ENCODE data around the gene WWOX.

The WWOX gene

DNA sequence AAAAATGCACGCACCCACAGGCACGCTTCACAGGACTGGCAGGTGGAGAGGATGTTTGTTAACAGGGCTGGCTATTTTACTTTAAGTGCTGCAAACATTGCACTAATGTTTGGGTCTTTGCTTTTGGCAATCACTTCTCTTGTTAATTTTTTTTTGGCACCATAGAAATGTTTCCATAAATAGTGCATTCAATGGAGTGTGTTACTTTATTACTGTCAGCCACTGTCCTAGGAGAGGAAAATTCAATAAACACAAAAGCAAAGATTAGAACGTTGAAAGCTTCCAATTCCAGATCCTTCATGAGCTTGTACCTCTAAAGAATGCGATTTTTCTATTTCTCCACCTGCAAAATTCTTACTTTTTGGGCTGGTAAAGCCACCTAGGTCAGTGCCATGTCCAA, 743.5 kb downstream of the WWOX start:
- H3K9me3 ChIP-seq (ENCODE audit: low read length): no peaks in the 10 kb centered on the region
- no peaks in the 10 kb centered on the region for H3K27me3 ChIP-seq (ENCODE audit: insufficient read depth, low read length)
- H3K4me3 ChIP-seq (ENCODE audit: low read length): no peak overlapping the region
- peaks cover 11% of the 10 kb centered on the region for H3K4me1 ChIP-seq (ENCODE audit: insufficient read depth, low read length)
- no peaks in the 10 kb centered on the region for H3K36me3 ChIP-seq (ENCODE audit: insufficient read depth, low read length)
- no peak overlapping the region for H2AFZ ChIP-seq (ENCODE audit: low read depth, low read length)

DNA sequence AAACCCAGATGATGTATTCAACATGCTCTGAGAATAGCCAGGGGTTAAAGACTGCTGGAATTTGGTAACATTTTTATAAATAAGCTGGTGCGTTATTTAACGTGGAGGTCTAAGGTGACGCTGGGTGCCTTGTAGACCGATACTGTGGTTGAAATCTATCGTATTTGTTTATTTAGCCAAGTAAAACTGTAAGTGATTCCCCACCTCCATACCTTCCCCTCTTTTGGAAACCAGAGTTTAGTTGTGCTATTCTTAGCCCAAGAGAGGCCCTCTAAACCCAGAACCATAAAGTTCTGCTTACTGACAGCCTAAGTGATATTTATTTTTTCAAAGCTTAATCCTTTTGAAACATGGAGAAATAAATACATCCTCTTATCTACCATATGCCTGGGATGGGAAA, 744.5 kb downstream of the WWOX start:
- Histone ChIP-seq H3K36me3 (ENCODE audit: insufficient read depth, low read length) (no peaks in the 10 kb centered on the region), H3K4me3 (ENCODE audit: low read length) (no peak overlapping the region), H3K27me3 (ENCODE audit: insufficient read depth, low read length) (no peaks in the 10 kb centered on the region), H3K4me1 (ENCODE audit: insufficient read depth, low read length) (peaks cover 11% of the 10 kb centered on the region), H2AFZ (ENCODE audit: low read depth, low read length) (no peak overlapping the region), H3K9me3 (ENCODE audit: low read length) (no peaks in the 10 kb centered on the region)

DNA sequence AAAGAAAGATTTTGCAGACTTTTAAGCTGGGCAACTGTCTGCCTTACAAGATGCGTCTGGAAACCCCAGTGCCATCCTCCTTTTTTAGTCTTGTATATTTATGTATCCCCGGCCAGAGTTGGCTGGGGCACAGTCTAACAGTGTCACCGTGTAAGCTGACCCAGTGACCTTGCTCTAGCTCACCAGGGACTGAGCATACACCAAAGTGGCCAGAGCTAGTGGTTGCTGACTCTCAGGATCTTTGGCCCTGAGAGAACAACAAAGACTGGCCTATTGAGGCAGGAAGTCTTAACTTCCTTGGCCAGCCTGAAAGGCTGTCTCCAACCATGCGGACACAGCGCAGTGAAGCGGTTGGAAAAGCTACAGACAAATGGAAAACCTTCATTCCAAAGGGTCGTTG, 745.2 kb downstream of the WWOX start:
- H3K4me3 ChIP-seq (ENCODE audit: low read length): no peak overlapping the region
- no peaks in the 10 kb centered on the region for H3K9me3 ChIP-seq (ENCODE audit: low read length)
- H3K4me1 ChIP-seq (ENCODE audit: insufficient read depth, low read length): peaks cover 11% of the 10 kb centered on the region
- H3K36me3 ChIP-seq (ENCODE audit: insufficient read depth, low read length): no peaks in the 10 kb centered on the region
- no peak overlapping the region for H2AFZ ChIP-seq (ENCODE audit: low read depth, low read length)
- no peaks in the 10 kb centered on the region for H3K27me3 ChIP-seq (ENCODE audit: insufficient read depth, low read length)

- Histone ChIP-seq H3K36me3 (ENCODE audit: insufficient read depth, low read length) (no peaks in the 10 kb centered on the region), H3K4me3 (ENCODE audit: low read length) (no peak overlapping the region)
Observed at GRCh38 chr16:78851266-78851665, 751.8 kb downstream of the WWOX start.

DNA sequence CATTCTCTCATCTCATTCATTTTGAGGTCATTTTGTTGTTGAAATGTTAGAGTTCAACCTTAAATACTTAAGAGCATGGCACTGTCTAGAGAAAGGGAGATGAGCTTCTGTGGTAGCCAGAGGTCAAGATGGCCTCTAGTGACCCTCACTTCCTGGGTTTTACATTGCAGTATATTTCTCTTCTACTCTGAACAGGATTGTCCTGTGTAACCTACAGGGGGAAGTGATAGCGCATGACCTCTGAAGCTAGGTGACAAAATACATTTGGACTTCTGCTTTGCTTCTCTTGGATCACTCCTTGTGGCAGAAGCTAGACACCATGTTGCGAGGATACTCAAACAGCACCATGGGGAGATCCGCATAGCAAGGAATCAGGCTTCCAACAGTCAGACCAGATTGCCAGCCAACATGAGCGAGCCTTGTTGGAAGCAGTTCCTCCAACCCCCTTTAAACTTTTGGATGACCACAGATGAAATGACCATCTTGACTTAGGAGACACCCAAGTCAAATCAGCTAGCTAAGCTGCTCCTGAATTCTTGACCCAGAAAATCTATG, 752.7 kb downstream of the WWOX start:
- no peak overlapping the region for H3K4me3 ChIP-seq (ENCODE audit: low read length)
- no peaks in the 10 kb centered on the region for H3K36me3 ChIP-seq (ENCODE audit: insufficient read depth, low read length)
- H3K4me1 ChIP-seq (ENCODE audit: insufficient read depth, low read length): no peaks in the 10 kb centered on the region
- H2AFZ ChIP-seq (ENCODE audit: low read depth, low read length): no peak overlapping the region
- H3K27me3 ChIP-seq (ENCODE audit: insufficient read depth, low read length): no peaks in the 10 kb centered on the region
- no peaks in the 10 kb centered on the region for H3K9me3 ChIP-seq (ENCODE audit: low read length)

More at GRCh38 chr16:78851266-78851665, 751.8 kb downstream of the WWOX start:
- Histone ChIP-seq H3K27me3 (ENCODE audit: insufficient read depth, low read length) (no peaks in the 10 kb centered on the region), H3K4me1 (ENCODE audit: insufficient read depth, low read length) (no peaks in the 10 kb centered on the region), H3K9me3 (ENCODE audit: low read length) (no peaks in the 10 kb centered on the region), H2AFZ (ENCODE audit: low read depth, low read length) (no peak overlapping the region)

DNA sequence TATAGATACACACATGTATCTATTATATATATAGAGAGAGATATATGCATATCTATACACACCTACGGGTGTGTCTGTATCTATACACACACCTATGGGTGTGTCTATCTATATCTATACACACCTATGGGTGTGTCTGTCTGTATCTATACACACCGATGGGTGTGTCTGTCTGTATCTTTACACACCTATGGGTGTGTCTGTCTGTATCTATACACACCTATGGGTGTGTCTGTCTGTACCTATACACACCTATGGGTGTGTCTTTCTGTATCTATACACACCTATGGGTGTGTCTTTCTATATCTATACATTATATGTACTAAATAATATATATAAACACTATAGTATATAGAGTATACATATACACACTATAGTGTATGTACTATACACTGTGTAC, 762.6 kb downstream of the WWOX start:
- Histone ChIP-seq H3K36me3 (ENCODE audit: insufficient read depth, low read length) (no peaks in the 10 kb centered on the region), H3K27me3 (ENCODE audit: insufficient read depth, low read length) (no peaks in the 10 kb centered on the region), H2AFZ (ENCODE audit: low read depth, low read length) (no peak overlapping the region), H3K4me3 (ENCODE audit: low read length) (no peak overlapping the region), H3K9me3 (ENCODE audit: low read length) (no peaks in the 10 kb centered on the region), H3K4me1 (ENCODE audit: insufficient read depth, low read length) (no peaks in the 10 kb centered on the region)

- Histone ChIP-seq H3K4me3 (ENCODE audit: low read length) (no peak overlapping the region), H3K27me3 (ENCODE audit: insufficient read depth, low read length) (no peaks in the 10 kb centered on the region), H2AFZ (ENCODE audit: low read depth, low read length) (no peak overlapping the region), H3K4me1 (ENCODE audit: insufficient read depth, low read length) (no peaks in the 10 kb centered on the region), H3K36me3 (ENCODE audit: insufficient read depth, low read length) (no peaks in the 10 kb centered on the region), H3K9me3 (ENCODE audit: low read length) (no peaks in the 10 kb centered on the region)
Observed at GRCh38 chr16:78866521-78866920, 767.1 kb downstream of the WWOX start.

GRCh38 chr16:78869492-78869891, 770.0 kb downstream of the WWOX start:
- H3K4me3 ChIP-seq (ENCODE audit: low read length): no peak overlapping the region
- no peaks in the 10 kb centered on the region for H3K9me3 ChIP-seq (ENCODE audit: low read length)
- H3K4me1 ChIP-seq (ENCODE audit: insufficient read depth, low read length): no peaks in the 10 kb centered on the region
- H3K27me3 ChIP-seq (ENCODE audit: insufficient read depth, low read length): no peaks in the 10 kb centered on the region
- H3K36me3 ChIP-seq (ENCODE audit: insufficient read depth, low read length): no peaks in the 10 kb centered on the region
- H2AFZ ChIP-seq (ENCODE audit: low read depth, low read length): no peak overlapping the region

DNA sequence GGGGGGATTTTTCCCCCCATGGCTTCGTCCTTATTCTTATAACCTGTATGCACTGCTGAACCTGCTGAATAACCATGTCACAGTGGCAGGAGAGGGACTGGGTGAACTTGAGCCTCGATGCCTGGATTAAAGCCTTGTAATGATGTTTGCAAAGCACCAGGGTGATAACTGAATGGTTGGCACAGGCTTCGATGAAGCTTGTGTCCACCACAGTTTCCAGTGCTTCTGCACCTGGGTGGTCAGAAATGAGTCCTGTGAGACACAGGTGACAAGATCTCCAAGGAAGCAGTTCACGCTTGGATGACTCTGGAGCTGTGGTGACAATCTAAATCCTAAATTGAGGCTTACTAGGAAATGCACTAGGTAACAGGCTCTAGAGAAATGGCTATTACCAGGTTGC, 771.8 kb downstream of the WWOX start:
- Histone ChIP-seq H2AFZ (ENCODE audit: low read depth, low read length) (no peak overlapping the region), H3K36me3 (ENCODE audit: insufficient read depth, low read length) (no peaks in the 10 kb centered on the region), H3K4me1 (ENCODE audit: insufficient read depth, low read length) (peaks cover 2% of the 10 kb centered on the region), H3K27me3 (ENCODE audit: insufficient read depth, low read length) (no peaks in the 10 kb centered on the region), H3K9me3 (ENCODE audit: low read length) (no peaks in the 10 kb centered on the region), H3K4me3 (ENCODE audit: low read length) (no peak overlapping the region)

DNA sequence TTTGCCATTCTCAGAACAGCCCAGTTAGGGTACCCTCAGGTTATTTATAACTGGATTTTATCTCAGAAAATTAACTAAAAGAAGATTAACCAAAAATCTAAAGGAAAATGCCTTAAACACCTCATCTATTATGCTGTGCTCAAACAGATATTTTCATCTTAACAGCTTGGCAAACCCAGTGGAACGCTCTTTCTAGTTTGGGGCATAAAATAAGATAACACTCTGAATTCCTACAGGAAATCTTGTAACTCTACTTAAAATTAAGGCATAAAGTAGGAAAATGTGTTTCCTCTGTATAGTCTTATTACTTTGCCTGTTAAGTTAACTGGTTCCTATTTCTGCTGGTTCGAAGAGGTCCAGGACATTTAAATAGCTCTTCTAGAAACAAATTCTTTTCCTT, 777.2 kb downstream of the WWOX start:
- peaks cover 8% of the 10 kb centered on the region for H3K4me1 ChIP-seq (ENCODE audit: insufficient read depth, low read length)
- no peak overlapping the region for H3K4me3 ChIP-seq (ENCODE audit: low read length)
- H3K36me3 ChIP-seq (ENCODE audit: insufficient read depth, low read length): no peaks in the 10 kb centered on the region
- H2AFZ ChIP-seq (ENCODE audit: low read depth, low read length): peak overlapping the region; percentile 31
- no peaks in the 10 kb centered on the region for H3K9me3 ChIP-seq (ENCODE audit: low read length)
- no peaks in the 10 kb centered on the region for H3K27me3 ChIP-seq (ENCODE audit: insufficient read depth, low read length)

DNA sequence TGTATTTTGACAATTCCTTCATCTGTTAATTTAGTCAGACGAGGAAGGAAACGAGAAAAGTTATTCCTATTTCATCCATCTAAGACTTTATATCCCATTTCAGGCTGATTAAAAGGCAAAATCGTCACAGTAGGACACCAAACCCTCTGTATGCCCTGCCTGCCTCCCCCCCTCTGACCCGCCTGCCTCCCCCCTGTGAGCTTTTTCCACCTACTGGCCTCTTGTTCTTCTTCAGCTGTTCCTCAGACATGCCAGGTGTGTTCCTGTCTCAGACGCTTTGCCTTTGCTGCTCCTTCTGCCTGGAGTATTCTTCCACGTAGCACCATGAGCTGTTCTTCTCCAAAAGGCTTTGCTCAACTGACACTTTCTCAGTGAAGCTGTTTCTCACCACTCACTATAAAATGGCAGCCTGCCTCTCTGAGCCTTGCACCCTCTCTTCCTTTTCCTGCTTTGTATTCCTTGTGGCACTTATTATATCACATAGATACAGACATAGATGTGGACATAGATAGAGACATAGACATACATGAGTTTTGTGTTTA, 777.7 kb downstream of the WWOX start:
- Histone ChIP-seq H3K9me3 (ENCODE audit: low read length) (no peaks in the 10 kb centered on the region), H3K4me1 (ENCODE audit: insufficient read depth, low read length) (peaks cover 8% of the 10 kb centered on the region), H3K27me3 (ENCODE audit: insufficient read depth, low read length) (no peaks in the 10 kb centered on the region), H2AFZ (ENCODE audit: low read depth, low read length) (no peak overlapping the region), H3K4me3 (ENCODE audit: low read length) (no peak overlapping the region), H3K36me3 (ENCODE audit: insufficient read depth, low read length) (no peaks in the 10 kb centered on the region)

GRCh38 chr16:78878570-78878969, 779.1 kb downstream of the WWOX start:
- Histone ChIP-seq H3K36me3 (ENCODE audit: insufficient read depth, low read length) (no peaks in the 10 kb centered on the region), H3K4me1 (ENCODE audit: insufficient read depth, low read length) (peaks cover 8% of the 10 kb centered on the region), H3K27me3 (ENCODE audit: insufficient read depth, low read length) (no peaks in the 10 kb centered on the region), H3K4me3 (ENCODE audit: low read length) (no peak overlapping the region), H2AFZ (ENCODE audit: low read depth, low read length) (no peak overlapping the region), H3K9me3 (ENCODE audit: low read length) (no peaks in the 10 kb centered on the region)

GRCh38 chr16:78879011-78879410, 779.6 kb downstream of the WWOX start:
- no peaks in the 10 kb centered on the region for H3K36me3 ChIP-seq (ENCODE audit: insufficient read depth, low read length)
- no peak overlapping the region for H3K4me3 ChIP-seq (ENCODE audit: low read length)
- H3K9me3 ChIP-seq (ENCODE audit: low read length): no peaks in the 10 kb centered on the region
- H3K27me3 ChIP-seq (ENCODE audit: insufficient read depth, low read length): no peaks in the 10 kb centered on the region
- H3K4me1 ChIP-seq (ENCODE audit: insufficient read depth, low read length): peaks cover 8% of the 10 kb centered on the region
- no peak overlapping the region for H2AFZ ChIP-seq (ENCODE audit: low read depth, low read length)

DNA sequence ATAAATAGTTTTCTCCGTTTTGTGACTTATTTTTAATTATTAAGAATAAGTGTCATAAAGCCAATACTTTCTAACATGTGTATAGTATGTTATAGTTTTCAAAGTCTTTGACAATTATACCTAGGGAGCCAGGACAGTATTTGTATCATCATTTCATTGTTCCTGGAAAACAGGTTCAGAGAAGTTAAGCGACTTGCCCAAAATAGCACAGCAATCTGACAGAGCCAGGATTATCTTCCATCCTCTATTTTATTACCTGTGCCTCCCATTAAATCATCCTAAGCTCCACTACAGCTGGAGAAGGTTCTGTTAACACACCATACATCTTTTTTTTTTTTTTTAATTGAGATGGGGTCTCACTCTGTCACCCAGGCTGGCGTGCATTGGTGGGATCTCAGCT, 782.7 kb downstream of the WWOX start:
- no peak overlapping the region for H3K4me3 ChIP-seq (ENCODE audit: low read length)
- H3K27me3 ChIP-seq (ENCODE audit: insufficient read depth, low read length): no peaks in the 10 kb centered on the region
- no peaks in the 10 kb centered on the region for H3K9me3 ChIP-seq (ENCODE audit: low read length)
- H2AFZ ChIP-seq (ENCODE audit: low read depth, low read length): no peak overlapping the region
- no peaks in the 10 kb centered on the region for H3K36me3 ChIP-seq (ENCODE audit: insufficient read depth, low read length)
- peaks cover under 1% of the 10 kb centered on the region for H3K4me1 ChIP-seq (ENCODE audit: insufficient read depth, low read length)
